ENCODE measurements around the gene PRKAG2. TPM values are rescaled to one million over a fixed set of nuclear protein-coding genes. Genes with fewer than 3 reads are reported as not detected.

The PRKAG2 gene
- total and polyA plus RNA-seq, 2 of the 8 experiments (the other 6 are each of a cell fraction or from before 2014, with no cell fraction given): 7.5 to 18.1 TPM

DNA sequence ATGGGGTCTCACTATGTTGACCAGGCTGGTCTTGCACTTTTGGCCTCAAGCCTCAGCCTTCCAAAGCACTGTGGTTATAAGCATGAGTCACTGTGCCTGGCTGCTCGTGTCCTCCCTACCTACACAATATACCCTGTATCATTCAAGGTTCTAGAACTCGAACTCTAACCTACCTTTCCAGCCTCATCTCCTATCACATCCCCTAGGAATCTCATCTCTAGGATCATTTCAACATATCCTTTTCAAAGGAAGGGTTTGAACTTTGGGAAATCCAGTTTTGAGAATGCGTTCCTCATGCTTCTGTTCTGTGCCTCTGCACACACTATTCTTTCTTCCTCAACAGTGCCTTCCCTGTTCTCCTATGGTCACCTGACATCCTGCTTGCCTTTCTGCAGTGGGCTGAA is 269.4 kb downstream of the PRKAG2 start:
- Histone ChIP-seq H2BK5ac (ENCODE audit: low read depth, low read length) (no peak overlapping the region), H3K23ac (ENCODE audit: insufficient read length) (no peak overlapping the region), H2BK12ac (ENCODE audit: low read depth, low read length) (no peak overlapping the region), H3K23me2 (ENCODE audit: low read depth, low read length) (no peaks in the 10 kb centered on the region), H3K79me1 (ENCODE audit: low read depth, low read length) (no peaks in the 10 kb centered on the region; the same call in 1 of the 2 replicates), H2BK20ac (ENCODE audit: low read length) (no peak overlapping the region), H4K8ac (ENCODE audit: extremely low read depth, insufficient read depth, low read length) (no peak overlapping the region), H4K5ac (ENCODE audit: insufficient read length, low read depth, low read length) (no peak overlapping the region), H4K91ac (replicated peaks; ENCODE audit: insufficient read length, low read length) (no peak overlapping the region), H3K9ac (replicated peaks in 1 of 4; ENCODE audit: extremely low read depth in 1 of 4, low read depth in 3 of 4, low read length in 3 of 4) (no peak overlapping the region), H3K4me3 (ENCODE audit: extremely low read depth in 1 of 4, insufficient read depth in 2 of 4, low read depth in 3 of 4, low read length in 4 of 4) (no peak overlapping the region), H3K4me1 (replicated peaks in 1 of 4; ENCODE audit: control insufficient read depth in 3 of 4, insufficient read depth in 4 of 4, low read length in 3 of 4) (no peaks in the 10 kb centered on the region), H3K9me3 (ENCODE audit: insufficient read depth in 2 of 2, low read depth in 1 of 2, low read length in 1 of 2) (no peaks in the 10 kb centered on the region), H4K20me1 (replicated peaks in 1 of 2; ENCODE audit: control insufficient read depth in 1 of 2, insufficient read depth in 2 of 2, low read length in 2 of 2) (peaks cover 0 to 1% of the 10 kb centered on the region in 2 experiments), H2BK15ac (ENCODE audit: low read length) (no peak overlapping the region), H3K4ac (replicated peaks; ENCODE audit: insufficient read length, low read depth, low read length) (no peak overlapping the region), H3K14ac (ENCODE audit: insufficient read length) (no peak overlapping the region), H3K56ac (replicated peaks; ENCODE audit: insufficient read length, low read depth, low read length) (no peak overlapping the region), H2AFZ (ENCODE audit: low read length) (no peak overlapping the region), H3K18ac (ENCODE audit: extremely low read depth, low read length) (no peak overlapping the region), H2AK5ac (ENCODE audit: low read depth, low read length) (no peak overlapping the region), H3K27ac (ENCODE audit: low read depth, low read length) (no peak overlapping the region), H2BK120ac (replicated peaks; ENCODE audit: low read depth, low read length) (no peak overlapping the region), H3K27me3 (replicated peaks in 1 of 4; ENCODE audit: control insufficient read depth in 3 of 4, extremely low read depth in 1 of 4, insufficient read depth in 3 of 4, low read length in 3 of 4) (no peaks in the 10 kb centered on the region), H3K36me3 (ENCODE audit: control insufficient read depth in 2 of 4, insufficient read depth in 4 of 4, low read length in 3 of 4) (no peaks in the 10 kb centered on the region), H3K4me2 (ENCODE audit: insufficient read depth in 1 of 2, low read depth in 2 of 2, low read length in 2 of 2) (no peak overlapping the region), H3K79me2 (ENCODE audit: control insufficient read depth in 1 of 2, insufficient read depth in 2 of 2, low read length in 2 of 2) (no peaks in the 10 kb centered on the region)
- POLR2A ChIA-PET (ENCODE audit: partially characterized antibody): no interaction called here
- FAIRE-seq (no peak), DNase-seq (ENCODE audit: low read depth in 1 of 2, low spot score in 2 of 2) (no peak)
- TF ChIP-seq SIX5 (IDR thresholded peaks at IDR 0.05; ENCODE audit: low read depth, low read length) (no peak), CBX5 (IDR thresholded peaks at IDR 0.05; ENCODE audit: low read depth, low read length) (no peak)
- 87% methylated on average over 3 of the region's 3 CpGs; no CpG with 5 or more reads in 1 of the 2 experiments for WGBS, 2 experiments (ENCODE audit: extremely low coverage in 1 of 2, insufficient coverage in 1 of 2, insufficient read length in 1 of 2, insufficient replicate concordance in 2 of 2, low coverage in 1 of 2, low lambda C conversion rate in 2 of 2, missing lambda C conversion rate in 1 of 2)
- CTCF ChIA-PET (ENCODE audit: partially characterized antibody): interaction anchor here (0.6 kb wide), 1 partner anchor 13 kb away, joined by 5 read pairs; no protein-coding TSS in a partner anchor

Measured in H1 (cell line).